H1 (cell line): ENCODE measurements around the gene TTL. TPM values are rescaled to one million over a fixed set of nuclear protein-coding genes. Genes with fewer than 3 reads are reported as not detected.

ENCODE experiments used
- ASH2L ChIP-seq: fragments of 200-600, 300-600 bp; sonication (generic); IDR thresholded peaks from one replicate; pipeline ENCODE4 v1.7.1; 2017; ENCODE audit warnings: low read length
- BACH1 ChIP-seq: IDR thresholded peaks from 2 replicates; pipeline ENCODE4 v1.6.1; 2012; ENCODE audit warnings: low read length, improper control_type of control experiment
- BCL11A ChIP-seq, 2 experiments: IDR thresholded peaks; one replicate each; pipeline ENCODE4 v1.6.1; 2011; ENCODE audit warnings: low read depth in 2 of 2, low read length in 2 of 2, mild to moderate bottlenecking in 2 of 2
- CBX8 ChIP-seq: fragments of 300-800, 300-1000 bp; sonication (generic); IDR thresholded peaks from 2 replicates; pipeline ENCODE4 v1.7.1; 2016; ENCODE audit warnings: low read depth, low read length, borderline replicate concordance
- CHD1 ChIP-seq: IDR thresholded peaks from 2 replicates; pipeline ENCODE4 v1.6.1; 2012; ENCODE audit warnings: low read depth, low read length, improper control_type of control experiment
- E2F6 ChIP-seq: IDR thresholded peaks from 2 replicates; pipeline ENCODE4 v1.6.1; 2012; ENCODE audit warnings: inconsistent platforms
- EGR1 ChIP-seq: IDR thresholded peaks from 2 replicates; pipeline ENCODE4 v1.6.1; 2011; ENCODE audit warnings: low read depth, low read length, borderline replicate concordance
- EP300 ChIP-seq, 2 experiments: IDR thresholded peaks; 1 replicate in 1 of 2; 2 replicates in 1 of 2; pipeline ENCODE4 v1.6.1; 2011 to 2012; ENCODE audit warnings: low read depth in 2 of 2, low read length in 2 of 2, mild to moderate bottlenecking in 2 of 2, borderline replicate concordance in 1 of 2, inconsistent platforms in 1 of 2, moderate library complexity in 1 of 2
- JUND ChIP-seq: IDR thresholded peaks from 2 replicates; pipeline ENCODE4 v1.6.1; 2011; ENCODE audit warnings: mild to moderate bottlenecking, improper control_type of control experiment, low read length
- MAFK ChIP-seq: IDR thresholded peaks from 2 replicates; pipeline ENCODE4 v1.6.1; 2012; ENCODE audit warnings: low read depth, mild to moderate bottlenecking, improper control_type of control experiment, low read length
- MAX ChIP-seq: IDR thresholded peaks from 2 replicates; pipeline ENCODE4 v1.6.1; 2012; ENCODE audit warnings: inconsistent platforms
- POLR2A ChIP-seq, 2 experiments: IDR thresholded peaks; 1 replicate in 1 of 2; 2 replicates in 1 of 2; pipeline ENCODE4 v1.6.1; 2011; ENCODE audit warnings: low read depth in 2 of 2, low read length in 2 of 2, mild to moderate bottlenecking in 2 of 2; ENCODE audit errors: control extremely low read depth in 1 of 2
- RNF2 ChIP-seq: fragments of 200-900, 300-1000 bp; sonication (generic); IDR thresholded peaks from 2 replicates; pipeline ENCODE4 v1.7.1; 2016; ENCODE audit warnings: borderline replicate concordance, low read depth, mild to moderate bottlenecking, antibody characterized with exemption, low read length; ENCODE audit not compliant: poor library complexity, severe bottlenecking; ENCODE audit errors: missing control alignments
- SAP30 ChIP-seq: fragments of 300-600 bp; sonication (generic); IDR thresholded peaks from 2 replicates; pipeline ENCODE4 v1.7.1; 2012; ENCODE audit warnings: low read length, moderate library complexity, mild to moderate bottlenecking, inconsistent platforms; ENCODE audit not compliant: insufficient read depth, insufficient replicate concordance
- SIN3A ChIP-seq, 2 experiments: IDR thresholded peaks in 1 of 2; conservative IDR thresholded peaks in 1 of 2; 2 replicates each; pipeline ENCODE4 v1.6.1; 2011 to 2012; ENCODE audit warnings: low read length in 2 of 2, improper control_type of control experiment in 1 of 2, low read depth in 1 of 2, mild to moderate bottlenecking in 1 of 2
- SIX5 ChIP-seq: IDR thresholded peaks from 2 replicates; pipeline ENCODE4 v1.6.1; 2011; ENCODE audit warnings: mild to moderate bottlenecking, low read depth, low read length
- SP2 ChIP-seq: IDR thresholded peaks from 2 replicates; pipeline ENCODE4 v1.6.1; 2012; ENCODE audit warnings: mild to moderate bottlenecking, low read length, inconsistent platforms
- SP4 ChIP-seq: IDR thresholded peaks from 2 replicates; pipeline ENCODE4 v1.6.1; 2012; ENCODE audit warnings: low read length, inconsistent platforms
- SUZ12 ChIP-seq: fragments of 200-600 bp; sonication (generic); IDR thresholded peaks from 2 replicates; pipeline ENCODE4 v1.6.1; 2012; ENCODE audit warnings: mild to moderate bottlenecking, inconsistent platforms, low read length, moderate library complexity, mixed read lengths
- TAF7 ChIP-seq: optimal IDR thresholded peaks from 2 replicates; pipeline ENCODE3; 2011; ENCODE audit warnings: low read depth, mild to moderate bottlenecking, inconsistent platforms, low read length, moderate library complexity, borderline replicate concordance
- TEAD4 ChIP-seq: IDR thresholded peaks from 2 replicates; pipeline ENCODE4 v1.6.1; 2012; ENCODE audit warnings: low read depth, low read length, inconsistent platforms, mixed read lengths
- ZNF274 ChIP-seq: IDR thresholded peaks from 2 replicates; pipeline ENCODE4 v1.7.0; 2012; ENCODE audit warnings: low read length, borderline replicate concordance; ENCODE audit errors: extremely low read depth
- polyA plus RNA-seq, 7 experiments: library from polyadenylated mRNA; depleted of rRNA in 3 of 7; stranded (reverse) in 5 of 7; unstranded in 2 of 7; fragments of >200 nt in 5 of 7; fragments of 200-250 nt in 2 of 7; gene quantifications; 1 replicate in 5 of 7; 2 replicates in 1 of 7; 4 replicates in 1 of 7; pipeline versions ENCODE4 v1.2.1 to v1.2.3, GENCODE V29; 2011 to 2013; ENCODE audit warnings: missing spikeins in 2 of 7, mixed read lengths in 2 of 7
- total RNA-seq: library from RNA; stranded (reverse); fragmentation: NEBNext Ultra II Directional; extraction: Animal tissue kit (Norgen Biotek cat#: 25700); gene quantifications from 2 replicates; pipeline ENCODE4 v1.2.1, GENCODE V29; 2021
- TF ChIP-seq, protein P1 (sequence below): IDR thresholded peaks from 2 replicates; pipeline ENCODE4 v1.6.1; 2011; ENCODE audit warnings: low read length, improper control_type of control experiment

TTL gene
- total and polyA plus RNA-seq, 2 of the 8 experiments (the other 6 are each of a cell fraction or from before 2014, with no cell fraction given) = 17.5 to 57.1 TPM

- TF ChIP-seq CBX8 = no peak
- TF ChIP-seq, protein P1, sequence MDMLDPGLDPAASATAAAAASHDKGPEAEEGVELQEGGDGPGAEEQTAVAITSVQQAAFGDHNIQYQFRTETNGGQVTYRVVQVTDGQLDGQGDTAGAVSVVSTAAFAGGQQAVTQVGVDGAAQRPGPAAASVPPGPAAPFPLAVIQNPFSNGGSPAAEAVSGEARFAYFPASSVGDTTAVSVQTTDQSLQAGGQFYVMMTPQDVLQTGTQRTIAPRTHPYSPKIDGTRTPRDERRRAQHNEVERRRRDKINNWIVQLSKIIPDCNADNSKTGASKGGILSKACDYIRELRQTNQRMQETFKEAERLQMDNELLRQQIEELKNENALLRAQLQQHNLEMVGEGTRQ = no peak
- no peak for TF ChIP-seq TAF7
- TF ChIP-seq POLR2A (IDR thresholded peaks at IDR 0.05; ENCODE audit: control extremely low read depth in 1 of 2, low read depth in 2 of 2, low read length in 2 of 2) = 0 out of 3 replicates have a peak, but pooled peaks of 1 of the 2 experiments have one; percentile 18
- 0 out of 4 replicates have a peak, but pooled peaks of 1 of the 2 experiments have one; percentile 22 for TF ChIP-seq SIN3A (conservative IDR thresholded peaks at IDR 0.05 in 1 of 2, IDR thresholded peaks at IDR 0.05 in 1 of 2; ENCODE audit: low read depth in 1 of 2, low read length in 2 of 2)
- no peak for TF ChIP-seq SP2
- peak; percentile 79; the same call in 1 of the 2 replicates for TF ChIP-seq E2F6
- no peak for TF ChIP-seq EGR1
- TF ChIP-seq JUND = no peak
- TF ChIP-seq TEAD4 = 0 out of 2 replicates have a peak, but pooled peaks have one; percentile 34
- TF ChIP-seq SIX5 = no peak
- no peak for TF ChIP-seq EP300 (IDR thresholded peaks at IDR 0.05; ENCODE audit: borderline replicate concordance in 1 of 2, low read depth in 2 of 2, low read length in 2 of 2)
- TF ChIP-seq RNF2 = no peak
- TF ChIP-seq MAX = peak; percentile 82
- TF ChIP-seq CHD1 = no peak
- no peak for TF ChIP-seq BCL11A (IDR thresholded peaks at IDR 0.05; ENCODE audit: low read depth in 2 of 2, low read length in 2 of 2)
- no peak for TF ChIP-seq SAP30
- TF ChIP-seq ZNF274 = no peak
- TF ChIP-seq ASH2L = peak; percentile 60
- no peak for TF ChIP-seq SP4
- TF ChIP-seq SUZ12 = no peak; the same call in 1 of the 2 replicates
- TF ChIP-seq MAFK = no peak
- peak; percentile 32; the same call in 1 of the 2 replicates for TF ChIP-seq BACH1
These were observed 867 bp upstream of the TTL start (continued) for GRCh38 chr2:112481050-112481527.
